Body of pancreas (tissue), 4 donors: ENCODE data around the gene STAC.

ENCODE experiments used
- POLR2A ChIP-seq, 3 donors: fragments of 450-650 bp; IDR thresholded peaks; one replicate each; pipeline ENCODE4 v1.6.1; 2016; ENCODE audit warnings: antibody characterized with exemption in 3 of 3, mild to moderate bottlenecking in 2 of 3
- TF ChIP-seq, protein P1 (sequence below), 7 experiments: fragments of 450-650 bp in 4 of 7; fragments of 200-600 bp in 3 of 7; sonication (generic) in 3 of 7; IDR thresholded peaks; one replicate each; pipeline ENCODE4 v1.5.1; 2016 to 2019; ENCODE audit warnings: antibody characterized with exemption in 7 of 7

DNA sequence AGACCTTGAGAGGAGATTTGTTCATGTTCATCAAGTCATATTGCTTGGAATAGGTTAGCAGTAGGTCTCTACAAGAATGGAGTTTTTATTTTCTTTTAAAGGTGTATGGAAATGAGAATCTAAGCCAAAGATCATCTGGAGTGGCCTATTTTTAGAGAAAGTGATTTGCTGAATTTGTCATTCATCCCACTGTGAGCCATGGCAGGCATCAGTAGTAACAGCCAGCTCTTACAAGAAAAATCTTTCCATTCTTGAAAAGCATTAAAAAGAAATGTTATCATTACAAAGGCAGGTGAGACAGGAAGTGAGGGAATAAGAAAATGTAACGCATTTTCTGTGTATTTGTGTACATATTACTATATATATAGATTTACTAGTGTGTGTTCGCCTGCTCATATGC is 29.6 kb downstream of the STAC start:
- TF ChIP-seq, protein P1, sequence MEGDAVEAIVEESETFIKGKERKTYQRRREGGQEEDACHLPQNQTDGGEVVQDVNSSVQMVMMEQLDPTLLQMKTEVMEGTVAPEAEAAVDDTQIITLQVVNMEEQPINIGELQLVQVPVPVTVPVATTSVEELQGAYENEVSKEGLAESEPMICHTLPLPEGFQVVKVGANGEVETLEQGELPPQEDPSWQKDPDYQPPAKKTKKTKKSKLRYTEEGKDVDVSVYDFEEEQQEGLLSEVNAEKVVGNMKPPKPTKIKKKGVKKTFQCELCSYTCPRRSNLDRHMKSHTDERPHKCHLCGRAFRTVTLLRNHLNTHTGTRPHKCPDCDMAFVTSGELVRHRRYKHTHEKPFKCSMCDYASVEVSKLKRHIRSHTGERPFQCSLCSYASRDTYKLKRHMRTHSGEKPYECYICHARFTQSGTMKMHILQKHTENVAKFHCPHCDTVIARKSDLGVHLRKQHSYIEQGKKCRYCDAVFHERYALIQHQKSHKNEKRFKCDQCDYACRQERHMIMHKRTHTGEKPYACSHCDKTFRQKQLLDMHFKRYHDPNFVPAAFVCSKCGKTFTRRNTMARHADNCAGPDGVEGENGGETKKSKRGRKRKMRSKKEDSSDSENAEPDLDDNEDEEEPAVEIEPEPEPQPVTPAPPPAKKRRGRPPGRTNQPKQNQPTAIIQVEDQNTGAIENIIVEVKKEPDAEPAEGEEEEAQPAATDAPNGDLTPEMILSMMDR (IDR thresholded peaks at IDR 0.05): no peak
- no peak for TF ChIP-seq POLR2A (IDR thresholded peaks at IDR 0.05)
